PC-3 (cell line): ENCODE data around the gene ACP2. TPM values are rescaled to one million over a fixed set of nuclear protein-coding genes. Genes with fewer than 3 reads are reported as not detected.
"Not testable (repeated sequence)": the region's sequence is repeated elsewhere in the genome, so short reads cannot be mapped to it uniquely, and the experiment has no call there.

ENCODE experiments used
- ATAC-seq: fragments of 200-7000 bp; cut with Tn5 transposase; 2 replicates; pipeline ENCODE4 v1.9.1; 2020; ENCODE audit warnings: mild to moderate bottlenecking, moderate library complexity
- BruUV-seq: library from RNA; stranded (reverse); fragments of 400-500 nt; replicated peaks from 2 replicates; lab custom pipeline; 2021; lab: Mats Ljungman, UMichigan
- CTCF ChIA-PET: fragments of 300-600 bp; sonication (Branson Sonifier 250); formaldehyde crosslinking; loops from one replicate; lab custom pipeline; 2022; ENCODE audit warnings: antibody characterized with exemption; lab: Charles Lee
- POLR2A ChIA-PET: fragments of 300-600 bp; sonication (Branson Sonifier 250); formaldehyde crosslinking; loops from one replicate; lab custom pipeline; 2022; ENCODE audit warnings: antibody characterized with exemption; ENCODE audit not compliant: unreplicated experiment; lab: Charles Lee
- DNase-seq: peaks from one replicate; pipeline ENCODE4 v3.0.0-alpha.2; 2015
- H2AFZ ChIP-seq: fragments of 300-600 bp; sonication (generic); 2 replicates; pipeline ENCODE4 v1.6.0; 2016; ENCODE audit warnings: antibody characterized with exemption, low read length
- H3F3A ChIP-seq: fragments of 300-600 bp; sonication (generic); one replicate; pipeline ENCODE4 v1.6.0; 2017; ENCODE audit warnings: antibody characterized with exemption, low read length, control low read depth, mild to moderate bottlenecking; ENCODE audit not compliant: unreplicated experiment
- H3K27ac ChIP-seq: fragments of 300-600 bp; sonication (generic); 2 replicates; pipeline ENCODE4 v1.5.1; 2016; ENCODE audit warnings: mild to moderate bottlenecking, low read length
- H3K27me3 ChIP-seq: fragments of 300-600 bp; sonication (generic); 2 replicates; pipeline ENCODE4 v1.6.1; 2016; ENCODE audit warnings: low read length, mixed read lengths
- H3K36me3 ChIP-seq: fragments of 300-600 bp; sonication (generic); 2 replicates; pipeline ENCODE4 v1.6.1; 2016; ENCODE audit warnings: low read depth, mixed run types, low read length, mixed read lengths
- H3K4me1 ChIP-seq: fragments of 300-600 bp; sonication (generic); 2 replicates; pipeline ENCODE4 v1.5.1; 2016; ENCODE audit warnings: low read length; ENCODE audit not compliant: insufficient read depth
- H3K4me2 ChIP-seq: fragments of 300-600 bp; sonication (generic); 2 replicates; pipeline ENCODE4 v1.6.0; 2016; ENCODE audit warnings: low read length
- H3K4me3 ChIP-seq: fragments of 300-600 bp; sonication (generic); 2 replicates; pipeline ENCODE4 v1.5.1; 2016; ENCODE audit warnings: mild to moderate bottlenecking, low read length, mixed read lengths
- H3K79me2 ChIP-seq: fragments of 300-600 bp; sonication (generic); 2 replicates; pipeline ENCODE4 v1.6.1; 2017; ENCODE audit warnings: low read length, mixed read lengths
- H3K9ac ChIP-seq: fragments of 300-600 bp; sonication (generic); 2 replicates; pipeline ENCODE4 v1.6.0; 2016; ENCODE audit warnings: mild to moderate bottlenecking, low read length
- H3K9me2 ChIP-seq: fragments of 300-600 bp; sonication (generic); replicated peaks from 2 replicates; pipeline ENCODE4 v1.6.1; 2016; ENCODE audit warnings: mixed run types, low read length, mixed read lengths
- H3K9me3 ChIP-seq: fragments of 300-600 bp; sonication (generic); 2 replicates; pipeline ENCODE4 v1.6.1; 2016; ENCODE audit warnings: low read length, mixed read lengths
- H4K20me1 ChIP-seq: fragments of 300-600 bp; sonication (generic); 2 replicates; pipeline ENCODE4 v1.6.1; 2016; ENCODE audit warnings: low read length, mixed read lengths
- CTCF ChIP-seq: fragments of 300-600 bp; sonication (generic); conservative IDR thresholded peaks from 2 replicates; pipeline ENCODE4 v1.5.1; 2017; ENCODE audit warnings: antibody characterized with exemption, low read depth, mild to moderate bottlenecking, low read length
- EZH2 ChIP-seq: fragments of 300-600 bp; sonication (generic); IDR thresholded peaks from one replicate; pipeline ENCODE4 v1.6.1; 2017; ENCODE audit warnings: antibody characterized with exemption, mild to moderate bottlenecking, low read length; ENCODE audit not compliant: unreplicated experiment
- EZH2phosphoT487 ChIP-seq: fragments of 300-600 bp; sonication (generic); IDR thresholded peaks from 2 replicates; pipeline ENCODE4 v1.6.1; 2018; ENCODE audit warnings: mild to moderate bottlenecking, antibody characterized with exemption, low read length, borderline replicate concordance
- intact Hi-C: fragments of 100-400 bp; cut with micrococcal nuclease; formaldehyde crosslinking; loops from 2 replicates; pipeline ENCODE4 v1.9.0; 2023
- total RNA-seq: library from RNA; depleted of rRNA; stranded (reverse); fragments of >200 nt; gene quantifications from 2 replicates; pipeline ENCODE4 v1.2.3, GENCODE V29; 2014; rRNA removed

ACP2 gene
- total RNA-seq, 1 experiment from 2014 or later, result 26.6 TPM

- no peak overlapping the region for H3K4me3 ChIP-seq
- no peaks in the 10 kb centered on the region for H3K27me3 ChIP-seq
- DNase-seq (peak; percentile 37), ATAC-seq (no peak)
- H3K4me2 ChIP-seq, result no peak overlapping the region
- H2AFZ ChIP-seq, result no peak overlapping the region
- POLR2A ChIA-PET, result no interaction called here
- no peak overlapping the region for H3K27ac ChIP-seq
- TF ChIP-seq EZH2phosphoT487, result no peak
- no peak for TF ChIP-seq EZH2
- no peak for TF ChIP-seq CTCF
- H3K9ac ChIP-seq, result no peak overlapping the region
- CTCF ChIA-PET, result no interaction called here
- intact Hi-C loops, result no loop called here
- no peaks in the 10 kb centered on the region; the same call in 1 of the 2 replicates for H3K79me2 ChIP-seq
- H3F3A ChIP-seq, result no peaks in the 10 kb centered on the region
- H3K36me3 ChIP-seq, result no peaks in the 10 kb centered on the region
- H4K20me1 ChIP-seq, result no peaks in the 10 kb centered on the region
- peaks cover 19% of the 10 kb centered on the region for H3K4me1 ChIP-seq
- no TSS peak for BruUV-seq
- no peaks in the 10 kb centered on the region for H3K9me3 ChIP-seq
- H3K9me2 ChIP-seq, result no peaks in the 10 kb centered on the region
Measured at GRCh38 chr11:47192111-47192510, 56.5 kb downstream of the ACP2 start.

GRCh38 chr11:47191137-47191536 is 57.5 kb downstream of the ACP2 start:
- H3K9me2 ChIP-seq, H3K27ac ChIP-seq, H4K20me1 ChIP-seq, H3K9ac ChIP-seq, H3K4me3 ChIP-seq, intact Hi-C loops, H3K4me2 ChIP-seq, POLR2A ChIA-PET, BruUV-seq, H3F3A ChIP-seq, H2AFZ ChIP-seq, H3K79me2 ChIP-seq, ATAC-seq, H3K9me3 ChIP-seq, H3K27me3 ChIP-seq, H3K36me3 ChIP-seq: not testable (repeated sequence)
- CTCF ChIA-PET, result interaction anchor here (0.7 kb wide), 1 partner anchor 54 kb away, joined by 3 read pairs; no protein-coding TSS in a partner anchor
- peak; percentile 46 for DNase-seq
- peaks cover 19% of the 10 kb centered on the region for H3K4me1 ChIP-seq

Other genes starting within 250 kb of the ACP2 start
- 97.5 and 125 TPM in 2 replicates for gene ARFGAP2, start 71.9 kb downstream of the ACP2 start, total RNA-seq
- gene PACSIN3, start 62.4 kb downstream of the ACP2 start, total RNA-seq, result 83.9 and 129 TPM in 2 replicates
- 45.4 and 54.5 TPM in 2 replicates for gene DDB2, start 33.8 kb downstream of the ACP2 start, total RNA-seq
- gene NR1H3, start 9.2 kb upstream of the ACP2 start, total RNA-seq, result 14.2 and 31.6 TPM in 2 replicates
- gene MADD, start 21.3 kb upstream of the ACP2 start, total RNA-seq, result 23.1 and 26.4 TPM in 2 replicates
- gene MYBPC3, start 103.9 kb upstream of the ACP2 start, total RNA-seq, result not detected in 2 replicates
- gene SPI1, start 129.7 kb upstream of the ACP2 start, total RNA-seq, result 0.22 TPM in 1 of 2 replicates, not detected in the other
- gene SLC39A13, start 159.8 kb upstream of the ACP2 start, total RNA-seq, result 29.4 and 32.5 TPM in 2 replicates
- gene PSMC3, start 177.6 kb upstream of the ACP2 start, total RNA-seq, result 275 and 314 TPM in 2 replicates
- 0.23 TPM in 1 of 2 replicates, not detected in the other for gene RAPSN, start 200.3 kb upstream of the ACP2 start, total RNA-seq